ENCODE data around the gene TWIST2.

TWIST2 gene

GRCh38 chr2:238868616-238869292 is 20.9 kb downstream of the TWIST2 start:
- no peaks in the 10 kb centered on the region for H3K36me3 ChIP-seq (ENCODE audit: control insufficient read depth, low read depth, low read length)
- H3K9me3 ChIP-seq (ENCODE audit: control insufficient read depth, low read depth, low read length): no peaks in the 10 kb centered on the region
- H3K4me1 ChIP-seq (ENCODE audit: control insufficient read depth, low read depth, low read length): peaks cover 8% of the 10 kb centered on the region
- no peak overlapping the region for H3K27ac ChIP-seq (ENCODE audit: low read length)
- no peak overlapping the region for H3K9ac ChIP-seq (ENCODE audit: low read length)
- H3K4me3 ChIP-seq (ENCODE audit: low read length): no peak overlapping the region
- no peaks in the 10 kb centered on the region for H3K27me3 ChIP-seq (ENCODE audit: control insufficient read depth, insufficient read depth, low read length)

GRCh38 chr2:238869293-238870124 is 21.6 kb downstream of the TWIST2 start:
- H3K36me3 ChIP-seq (ENCODE audit: control insufficient read depth, low read depth, low read length): no peaks in the 10 kb centered on the region
- H3K27me3 ChIP-seq (ENCODE audit: control insufficient read depth, insufficient read depth, low read length): no peaks in the 10 kb centered on the region
- no peak overlapping the region for H3K27ac ChIP-seq (ENCODE audit: low read length)
- H3K9ac ChIP-seq (ENCODE audit: low read length): no peak overlapping the region
- peaks cover 2% of the 10 kb centered on the region for H3K4me1 ChIP-seq (ENCODE audit: control insufficient read depth, low read depth, low read length)
- H3K9me3 ChIP-seq (ENCODE audit: control insufficient read depth, low read depth, low read length): no peaks in the 10 kb centered on the region
- no peak overlapping the region for H3K4me3 ChIP-seq (ENCODE audit: low read length)

GRCh38 chr2:238870261-238870660 is 22.4 kb downstream of the TWIST2 start:
- Histone ChIP-seq H3K9me3 (ENCODE audit: control insufficient read depth, low read depth, low read length) (no peaks in the 10 kb centered on the region), H3K4me1 (ENCODE audit: control insufficient read depth, low read depth, low read length) (no peaks in the 10 kb centered on the region), H3K27me3 (ENCODE audit: control insufficient read depth, insufficient read depth, low read length) (no peaks in the 10 kb centered on the region), H3K9ac (ENCODE audit: low read length) (no peak overlapping the region), H3K36me3 (ENCODE audit: control insufficient read depth, low read depth, low read length) (no peaks in the 10 kb centered on the region), H3K27ac (ENCODE audit: low read length) (no peak overlapping the region), H3K4me3 (ENCODE audit: low read length) (no peak overlapping the region)

- Histone ChIP-seq H3K9me3 (ENCODE audit: control insufficient read depth, low read depth, low read length) (no peaks in the 10 kb centered on the region), H3K27me3 (ENCODE audit: control insufficient read depth, insufficient read depth, low read length) (no peaks in the 10 kb centered on the region), H3K4me1 (ENCODE audit: control insufficient read depth, low read depth, low read length) (no peaks in the 10 kb centered on the region), H3K9ac (ENCODE audit: low read length) (no peak overlapping the region), H3K27ac (ENCODE audit: low read length) (no peak overlapping the region), H3K36me3 (ENCODE audit: control insufficient read depth, low read depth, low read length) (no peaks in the 10 kb centered on the region), H3K4me3 (ENCODE audit: low read length) (no peak overlapping the region)
These were observed 24.1 kb downstream of the TWIST2 start for GRCh38 chr2:238872026-238872425.

- H3K27ac ChIP-seq (ENCODE audit: low read length): no peak overlapping the region
- no peaks in the 10 kb centered on the region for H3K9me3 ChIP-seq (ENCODE audit: control insufficient read depth, low read depth, low read length)
- H3K27me3 ChIP-seq (ENCODE audit: control insufficient read depth, insufficient read depth, low read length): no peaks in the 10 kb centered on the region
- H3K4me1 ChIP-seq (ENCODE audit: control insufficient read depth, low read depth, low read length): no peaks in the 10 kb centered on the region
- no peak overlapping the region for H3K9ac ChIP-seq (ENCODE audit: low read length)
- H3K36me3 ChIP-seq (ENCODE audit: control insufficient read depth, low read depth, low read length): no peaks in the 10 kb centered on the region
- no peak overlapping the region for H3K4me3 ChIP-seq (ENCODE audit: low read length)
These were observed 24.9 kb downstream of the TWIST2 start for GRCh38 chr2:238872628-238873380.

GRCh38 chr2:238873381-238873801 is 25.5 kb downstream of the TWIST2 start:
- Histone ChIP-seq H3K4me3 (ENCODE audit: low read length) (no peak overlapping the region), H3K27ac (ENCODE audit: low read length) (no peak overlapping the region), H3K27me3 (ENCODE audit: control insufficient read depth, insufficient read depth, low read length) (no peaks in the 10 kb centered on the region), H3K9me3 (ENCODE audit: control insufficient read depth, low read depth, low read length) (no peaks in the 10 kb centered on the region), H3K36me3 (ENCODE audit: control insufficient read depth, low read depth, low read length) (no peaks in the 10 kb centered on the region), H3K4me1 (ENCODE audit: control insufficient read depth, low read depth, low read length) (no peaks in the 10 kb centered on the region), H3K9ac (ENCODE audit: low read length) (no peak overlapping the region)

GRCh38 chr2:238873841-238874240 is 26.0 kb downstream of the TWIST2 start:
- no peak overlapping the region for H3K27ac ChIP-seq (ENCODE audit: low read length)
- H3K27me3 ChIP-seq (ENCODE audit: control insufficient read depth, insufficient read depth, low read length): no peaks in the 10 kb centered on the region
- H3K4me1 ChIP-seq (ENCODE audit: control insufficient read depth, low read depth, low read length): no peaks in the 10 kb centered on the region
- no peaks in the 10 kb centered on the region for H3K36me3 ChIP-seq (ENCODE audit: control insufficient read depth, low read depth, low read length)
- no peak overlapping the region for H3K9ac ChIP-seq (ENCODE audit: low read length)
- H3K9me3 ChIP-seq (ENCODE audit: control insufficient read depth, low read depth, low read length): no peaks in the 10 kb centered on the region
- H3K4me3 ChIP-seq (ENCODE audit: low read length): no peak overlapping the region

GRCh38 chr2:238874330-238875050 is 26.6 kb downstream of the TWIST2 start:
- no peaks in the 10 kb centered on the region for H3K9me3 ChIP-seq (ENCODE audit: control insufficient read depth, low read depth, low read length)
- no peaks in the 10 kb centered on the region for H3K27me3 ChIP-seq (ENCODE audit: control insufficient read depth, insufficient read depth, low read length)
- H3K4me3 ChIP-seq (ENCODE audit: low read length): no peak overlapping the region
- H3K36me3 ChIP-seq (ENCODE audit: control insufficient read depth, low read depth, low read length): no peaks in the 10 kb centered on the region
- no peak overlapping the region for H3K9ac ChIP-seq (ENCODE audit: low read length)
- no peak overlapping the region for H3K27ac ChIP-seq (ENCODE audit: low read length)
- H3K4me1 ChIP-seq (ENCODE audit: control insufficient read depth, low read depth, low read length): no peaks in the 10 kb centered on the region

- no peaks in the 10 kb centered on the region for H3K36me3 ChIP-seq (ENCODE audit: control insufficient read depth, low read depth, low read length)
- H3K9ac ChIP-seq (ENCODE audit: low read length): no peak overlapping the region
- no peaks in the 10 kb centered on the region for H3K4me1 ChIP-seq (ENCODE audit: control insufficient read depth, low read depth, low read length)
- no peaks in the 10 kb centered on the region for H3K27me3 ChIP-seq (ENCODE audit: control insufficient read depth, insufficient read depth, low read length)
- no peak overlapping the region for H3K27ac ChIP-seq (ENCODE audit: low read length)
- H3K4me3 ChIP-seq (ENCODE audit: low read length): no peak overlapping the region
- no peaks in the 10 kb centered on the region for H3K9me3 ChIP-seq (ENCODE audit: control insufficient read depth, low read depth, low read length)
These were observed 27.2 kb downstream of the TWIST2 start for GRCh38 chr2:238875101-238875470.

GRCh38 chr2:238875471-238876231 is 27.8 kb downstream of the TWIST2 start:
- Histone ChIP-seq H3K36me3 (ENCODE audit: control insufficient read depth, low read depth, low read length) (no peaks in the 10 kb centered on the region), H3K27me3 (ENCODE audit: control insufficient read depth, insufficient read depth, low read length) (no peaks in the 10 kb centered on the region), H3K27ac (ENCODE audit: low read length) (no peak overlapping the region), H3K4me1 (ENCODE audit: control insufficient read depth, low read depth, low read length) (no peaks in the 10 kb centered on the region), H3K9ac (ENCODE audit: low read length) (no peak overlapping the region), H3K9me3 (ENCODE audit: control insufficient read depth, low read depth, low read length) (no peaks in the 10 kb centered on the region), H3K4me3 (ENCODE audit: low read length) (no peak overlapping the region)
